H1 (cell line): Measurements from ENCODE around the gene GINS3.

Source experiments
- BACH1 ChIP-seq: IDR thresholded peaks from 2 replicates; pipeline ENCODE4 v1.6.1; 2012; ENCODE audit warnings: low read length, improper control_type of control experiment
- CHD1 ChIP-seq: IDR thresholded peaks from 2 replicates; pipeline ENCODE4 v1.6.1; 2012; ENCODE audit warnings: low read depth, low read length, improper control_type of control experiment
- EP300 ChIP-seq, 2 experiments: IDR thresholded peaks; 1 replicate in 1 of 2; 2 replicates in 1 of 2; pipeline ENCODE4 v1.6.1; 2011 to 2012; ENCODE audit warnings: low read depth in 2 of 2, low read length in 2 of 2, mild to moderate bottlenecking in 2 of 2, borderline replicate concordance in 1 of 2, inconsistent platforms in 1 of 2, moderate library complexity in 1 of 2
- EZH2 ChIP-seq: fragments of 200-600 bp; sonication (generic); IDR thresholded peaks from 2 replicates; pipeline ENCODE4 v1.7.1; 2012; ENCODE audit warnings: low read depth, mild to moderate bottlenecking, moderate library complexity, low read length, inconsistent platforms; ENCODE audit not compliant: severe bottlenecking
- FOSL1 ChIP-seq: IDR thresholded peaks from 2 replicates; pipeline ENCODE4 v1.6.1; 2011; ENCODE audit warnings: mild to moderate bottlenecking, low read depth, low read length, moderate library complexity; ENCODE audit not compliant: insufficient read depth
- PHF8 ChIP-seq: fragments of 200-600 bp; sonication (generic); conservative IDR thresholded peaks from 2 replicates; pipeline ENCODE4 v1.7.1; 2012; ENCODE audit warnings: low read depth, mild to moderate bottlenecking, inconsistent platforms, low read length, moderate library complexity
- POLR2A ChIP-seq, 2 experiments: IDR thresholded peaks; 1 replicate in 1 of 2; 2 replicates in 1 of 2; pipeline ENCODE4 v1.6.1; 2011; ENCODE audit warnings: low read depth in 2 of 2, low read length in 2 of 2, mild to moderate bottlenecking in 2 of 2; ENCODE audit errors: control extremely low read depth in 1 of 2
- POLR2AphosphoS5 ChIP-seq: IDR thresholded peaks from 2 replicates; pipeline ENCODE4 v1.6.1; 2011; ENCODE audit warnings: low read depth, low read length
- RFX5 ChIP-seq: IDR thresholded peaks from 2 replicates; pipeline ENCODE4 v1.6.1; 2011; ENCODE audit warnings: low read depth, low read length, improper control_type of control experiment, borderline replicate concordance
- SIN3A ChIP-seq, 2 experiments: IDR thresholded peaks in 1 of 2; conservative IDR thresholded peaks in 1 of 2; 2 replicates each; pipeline ENCODE4 v1.6.1; 2011 to 2012; ENCODE audit warnings: low read length in 2 of 2, improper control_type of control experiment in 1 of 2, low read depth in 1 of 2, mild to moderate bottlenecking in 1 of 2
- SP1 ChIP-seq: IDR thresholded peaks from 2 replicates; pipeline ENCODE4 v1.6.1; 2011; ENCODE audit warnings: low read depth, low read length
- TCF12 ChIP-seq: IDR thresholded peaks from 2 replicates; pipeline ENCODE4 v1.6.1; 2011; ENCODE audit warnings: low read depth, mild to moderate bottlenecking, low read length
- TF ChIP-seq, protein P1 (sequence below), 3 experiments: IDR thresholded peaks; 1 replicate in 2 of 3; 2 replicates in 1 of 3; pipeline versions ENCODE4 v1.5.1 to v1.6.1; 2011; ENCODE audit warnings: low read length in 3 of 3, mild to moderate bottlenecking in 3 of 3, inconsistent platforms in 2 of 3, low read depth in 1 of 3, moderate library complexity in 1 of 3; ENCODE audit not compliant: insufficient read depth in 1 of 3; ENCODE audit errors: control extremely low read depth in 1 of 3

DNA sequence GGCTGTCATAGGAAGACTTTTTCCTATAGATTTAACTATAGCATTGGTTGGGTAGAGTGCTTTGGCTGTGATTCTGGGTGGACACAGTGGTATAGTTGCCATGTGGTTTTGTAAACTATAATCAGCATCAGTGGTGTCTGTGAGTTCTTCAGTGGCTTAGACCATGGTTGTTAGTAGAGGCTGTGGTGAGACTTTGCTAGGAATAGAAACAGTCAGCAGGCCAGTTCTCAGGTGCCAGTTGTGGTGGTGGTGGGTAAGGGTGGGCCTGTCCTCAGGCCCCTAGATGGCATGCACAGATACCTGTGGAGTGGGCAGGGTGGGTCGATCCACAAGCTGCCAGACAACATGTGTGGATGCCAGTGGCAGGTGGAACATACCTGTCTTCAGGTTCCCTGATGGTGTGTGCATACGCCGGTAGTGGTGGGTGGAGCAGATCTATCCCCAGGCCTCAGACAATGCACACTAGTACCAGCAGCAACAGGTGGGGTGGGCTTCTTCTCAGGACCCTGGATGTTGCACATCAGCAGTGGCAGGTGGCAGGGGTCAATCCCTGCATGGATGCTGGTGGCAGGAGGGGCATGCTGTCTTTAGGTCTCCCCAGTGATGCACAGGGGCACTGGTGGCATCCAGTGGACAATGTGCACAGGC lies 28.4 kb upstream of the GINS3 start:
- TF ChIP-seq BACH1 = no peak
- TF ChIP-seq, protein P1, sequence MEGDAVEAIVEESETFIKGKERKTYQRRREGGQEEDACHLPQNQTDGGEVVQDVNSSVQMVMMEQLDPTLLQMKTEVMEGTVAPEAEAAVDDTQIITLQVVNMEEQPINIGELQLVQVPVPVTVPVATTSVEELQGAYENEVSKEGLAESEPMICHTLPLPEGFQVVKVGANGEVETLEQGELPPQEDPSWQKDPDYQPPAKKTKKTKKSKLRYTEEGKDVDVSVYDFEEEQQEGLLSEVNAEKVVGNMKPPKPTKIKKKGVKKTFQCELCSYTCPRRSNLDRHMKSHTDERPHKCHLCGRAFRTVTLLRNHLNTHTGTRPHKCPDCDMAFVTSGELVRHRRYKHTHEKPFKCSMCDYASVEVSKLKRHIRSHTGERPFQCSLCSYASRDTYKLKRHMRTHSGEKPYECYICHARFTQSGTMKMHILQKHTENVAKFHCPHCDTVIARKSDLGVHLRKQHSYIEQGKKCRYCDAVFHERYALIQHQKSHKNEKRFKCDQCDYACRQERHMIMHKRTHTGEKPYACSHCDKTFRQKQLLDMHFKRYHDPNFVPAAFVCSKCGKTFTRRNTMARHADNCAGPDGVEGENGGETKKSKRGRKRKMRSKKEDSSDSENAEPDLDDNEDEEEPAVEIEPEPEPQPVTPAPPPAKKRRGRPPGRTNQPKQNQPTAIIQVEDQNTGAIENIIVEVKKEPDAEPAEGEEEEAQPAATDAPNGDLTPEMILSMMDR (IDR thresholded peaks at IDR 0.05; ENCODE audit: control extremely low read depth in 1 of 3, insufficient read depth in 1 of 3, low read depth in 1 of 3, low read length in 3 of 3) = no peak
- no peak for TF ChIP-seq POLR2AphosphoS5
- TF ChIP-seq RFX5 = no peak
- TF ChIP-seq PHF8 = no peak
- no peak for TF ChIP-seq EZH2
- no peak for TF ChIP-seq SP1
- no peak for TF ChIP-seq EP300 (IDR thresholded peaks at IDR 0.05; ENCODE audit: borderline replicate concordance in 1 of 2, low read depth in 2 of 2, low read length in 2 of 2)
- no peak for TF ChIP-seq FOSL1
- no peak for TF ChIP-seq POLR2A (IDR thresholded peaks at IDR 0.05; ENCODE audit: control extremely low read depth in 1 of 2, low read depth in 2 of 2, low read length in 2 of 2)
- no peak for TF ChIP-seq CHD1
- TF ChIP-seq SIN3A (conservative IDR thresholded peaks at IDR 0.05 in 1 of 2, IDR thresholded peaks at IDR 0.05 in 1 of 2; ENCODE audit: low read depth in 1 of 2, low read length in 2 of 2) = no peak
- TF ChIP-seq TCF12 = no peak
